Fibroblast of skin of back (primary cell): Measurements from ENCODE around the gene COMMD2.

ENCODE experiments used
- DNase-seq: peaks from one replicate; pipeline ENCODE4 v3.0.0-alpha.2; 2013

COMMD2 gene

GRCh38 chr3:149763565-149764195 is 11.4 kb upstream of the COMMD2 start:
- no peak for DNase-seq

GRCh38 chr3:149753717-149754116 is 1.4 kb upstream of the COMMD2 start:
- no peak for DNase-seq

DNA sequence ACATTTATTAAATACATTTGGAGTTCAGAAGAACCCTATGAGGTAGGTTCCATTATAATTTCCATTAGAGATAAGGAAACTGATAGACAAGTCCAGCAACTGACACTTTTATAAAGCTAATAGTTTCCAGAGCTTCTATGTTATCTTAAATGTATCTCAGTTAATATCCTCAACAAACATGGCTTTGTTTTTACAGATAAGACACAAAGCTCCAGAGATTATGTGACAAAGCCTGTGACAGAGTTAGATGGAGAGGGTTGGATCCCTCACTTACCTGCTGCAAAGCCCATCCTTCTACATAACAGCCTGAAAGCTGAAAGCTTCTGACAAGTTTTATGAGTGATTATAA is 473 bp upstream of the COMMD2 start:
- no peak for DNase-seq

DNA sequence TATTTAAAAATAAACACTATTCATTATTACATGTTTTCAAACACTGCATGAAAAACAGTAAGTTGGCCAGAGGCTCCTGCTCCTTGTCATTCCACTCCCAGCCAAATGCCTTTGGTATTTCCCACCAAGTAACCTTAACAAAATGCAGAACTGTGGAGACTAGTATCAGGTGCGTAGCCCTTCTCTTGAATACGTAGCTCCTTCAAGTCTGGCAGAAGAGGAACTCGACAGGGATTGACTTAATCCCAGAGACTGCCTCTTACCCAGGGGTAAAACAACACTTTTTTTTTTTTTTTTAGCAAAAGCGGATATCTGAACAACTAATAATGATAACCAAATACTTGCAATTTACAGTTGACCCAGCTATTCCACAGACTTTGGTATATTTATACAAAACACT is 738 bp downstream of the COMMD2 start:
- no peak for DNase-seq

DNA sequence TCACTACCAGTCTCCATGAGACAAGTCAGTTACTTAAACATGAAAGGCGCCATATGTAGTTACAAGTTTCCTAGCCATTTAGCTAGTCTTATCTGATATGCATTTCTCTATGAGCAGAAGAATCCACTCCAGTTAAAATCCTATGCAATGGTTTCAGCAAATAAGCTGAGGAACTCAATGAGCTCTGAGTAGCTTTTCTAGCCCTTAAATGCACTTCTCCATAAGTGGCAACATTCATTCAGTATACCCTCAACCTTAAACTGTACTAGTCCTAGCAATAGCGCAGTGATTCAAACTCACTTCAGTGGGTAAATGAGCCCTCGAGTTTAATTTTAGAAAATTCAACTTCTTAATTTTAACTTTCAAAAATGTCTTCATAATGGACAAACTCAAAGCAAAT is 7.7 kb downstream of the COMMD2 start:
- no peak for DNase-seq

- DNase-seq: no peak
Observed at GRCh38 chr3:149744151-149744550, 8.1 kb downstream of the COMMD2 start.

DNA sequence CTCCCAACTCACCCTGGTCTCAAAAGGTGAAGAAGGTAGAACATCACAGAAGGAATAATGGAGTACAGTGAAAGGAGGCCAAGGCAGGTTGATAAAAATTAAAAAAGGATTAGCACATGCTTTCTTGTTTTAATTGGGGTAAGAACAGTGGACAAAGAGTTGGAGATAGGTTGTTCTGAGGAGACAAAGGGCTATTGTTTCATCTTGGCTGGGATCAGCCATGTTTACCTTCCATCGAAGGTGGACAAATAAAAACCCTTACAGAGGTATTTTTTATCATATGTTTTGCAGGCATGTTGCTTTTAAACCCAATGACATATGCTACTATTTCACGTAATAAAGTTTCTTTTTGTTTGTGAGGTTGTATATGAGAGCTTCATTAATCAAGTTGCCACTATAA is 12.9 kb downstream of the COMMD2 start:
- no peak for DNase-seq

DNA sequence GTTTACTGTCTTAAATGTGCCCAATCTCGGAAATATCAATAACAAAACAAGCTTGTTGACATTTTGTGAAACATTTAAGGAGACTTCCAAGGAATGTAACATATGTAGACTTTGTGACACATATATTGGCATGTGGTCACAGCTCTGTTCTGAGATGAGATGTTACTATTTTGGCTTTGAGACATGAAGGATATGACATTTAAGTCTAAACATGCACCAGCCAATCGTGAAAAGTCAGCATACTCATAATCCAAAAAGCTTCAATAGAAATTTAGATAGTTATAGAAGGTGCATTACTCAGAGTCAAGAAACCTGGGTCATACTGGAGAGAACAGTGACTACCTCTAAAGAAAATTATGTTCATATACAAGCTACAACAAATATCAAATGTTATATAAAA is 13.4 kb downstream of the COMMD2 start:
- peak; percentile 22 for DNase-seq

DNA sequence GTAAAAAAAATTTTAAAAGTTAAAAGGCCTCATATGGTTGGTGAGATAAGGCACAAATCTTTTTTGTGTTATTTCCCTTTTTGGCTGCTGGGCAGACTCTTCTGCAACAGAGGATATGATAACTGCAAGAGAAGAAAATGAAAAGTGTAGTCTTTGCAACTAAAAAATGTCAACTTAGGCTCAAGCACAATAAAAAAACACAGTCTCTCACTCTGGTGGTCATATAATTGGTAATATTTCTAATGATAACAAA is 15.4 kb downstream of the COMMD2 start:
- no peak for DNase-seq

GRCh38 chr3:149736175-149736952 is 15.9 kb downstream of the COMMD2 start:
- peak; percentile 64 for DNase-seq

- no peak for DNase-seq
Observed at GRCh38 chr3:149732234-149732633, 20.1 kb downstream of the COMMD2 start.

GRCh38 chr3:149727656-149728055 is 24.6 kb downstream of the COMMD2 start:
- no peak for DNase-seq

- peak; percentile 32 for DNase-seq
Observed at GRCh38 chr3:149726716-149727407, 25.4 kb downstream of the COMMD2 start.

GRCh38 chr3:149723781-149724180 is 28.5 kb downstream of the COMMD2 start:
- DNase-seq: no peak

GRCh38 chr3:149720918-149721317 is 31.4 kb downstream of the COMMD2 start:
- no peak for DNase-seq

- DNase-seq: peak; percentile 77
Observed at GRCh38 chr3:149717391-149718056, 34.8 kb downstream of the COMMD2 start.

- DNase-seq: no peak
Observed at GRCh38 chr3:149716984-149717383, 35.3 kb downstream of the COMMD2 start.

GRCh38 chr3:149715247-149715646 is 37.0 kb downstream of the COMMD2 start:
- no peak for DNase-seq

- DNase-seq: no peak
Observed at GRCh38 chr3:149713730-149714654, 38.3 kb downstream of the COMMD2 start.

- no peak for DNase-seq
Observed at GRCh38 chr3:149706905-149707304, 45.4 kb downstream of the COMMD2 start.

- no peak for DNase-seq
Observed at GRCh38 chr3:149705416-149705815, 46.9 kb downstream of the COMMD2 start.

DNA sequence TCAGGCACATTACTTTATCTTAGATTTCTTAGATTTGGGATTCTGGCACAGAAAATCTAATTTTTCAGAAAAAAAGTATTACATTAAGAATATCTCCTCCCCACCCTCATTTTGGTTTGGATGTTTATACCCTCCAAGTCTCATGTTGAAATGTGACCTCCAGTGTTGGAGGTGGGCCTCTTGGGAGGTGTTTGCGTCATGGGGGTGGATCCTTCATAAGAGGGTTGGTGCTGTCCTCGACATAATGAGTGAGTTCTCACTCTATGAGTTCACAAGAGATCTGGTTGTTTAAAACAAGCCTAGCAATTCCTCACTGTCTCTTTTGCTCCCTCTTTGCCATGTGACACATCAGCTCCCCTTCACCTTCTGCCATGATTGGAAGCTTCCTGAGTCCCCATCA is 48.8 kb downstream of the COMMD2 start:
- peak; percentile 33 for DNase-seq
